Measurements from ENCODE around the gene GPR141.

GPR141 gene

DNA sequence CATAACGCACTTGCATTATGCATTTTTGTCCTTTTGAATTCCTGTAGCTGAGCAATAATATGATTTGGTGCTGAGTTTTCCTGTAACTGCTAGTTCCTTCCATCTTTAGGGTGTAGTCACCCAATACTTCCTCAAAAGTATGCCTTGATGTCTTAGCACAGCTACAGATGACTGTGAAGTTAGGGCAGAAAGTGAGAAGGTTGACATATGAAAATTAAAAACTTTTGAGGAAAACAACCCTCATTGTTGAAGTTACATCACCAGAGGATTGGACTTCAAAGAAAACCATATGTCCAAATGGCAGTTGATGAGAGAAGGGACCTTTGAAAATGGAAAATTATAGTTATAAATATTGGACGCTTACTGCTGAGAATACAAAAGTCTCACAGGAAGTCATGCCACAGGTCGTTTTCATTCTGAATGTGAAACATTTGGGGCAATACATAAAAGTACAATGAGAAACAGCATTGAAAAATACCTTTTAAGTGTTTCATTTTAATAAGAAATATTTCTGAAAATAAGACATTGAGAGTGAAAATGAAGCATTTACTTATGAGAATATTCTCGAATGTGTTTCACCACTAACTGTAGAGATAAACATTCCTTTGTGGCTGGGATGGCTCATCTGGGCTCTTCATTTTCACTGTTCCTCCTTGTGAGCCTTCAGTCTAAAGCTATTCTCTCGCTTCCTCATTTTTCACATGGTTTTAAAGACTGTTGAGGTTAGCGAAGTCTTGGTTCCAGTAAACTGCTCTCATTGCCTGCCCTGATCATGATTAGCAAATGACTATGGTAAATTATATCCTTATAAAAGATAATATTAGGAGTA is 103.4 kb downstream of the GPR141 start:
- DNase-seq = peak; percentile 66 to 72

All from inflammatory macrophage treated with lipopolysaccharide for 1 hour (primary cell).